Endometrium (tissue), 2 donors: ENCODE data around the gene OOSP4B.
"Not testable (repeated sequence)": the region's sequence is repeated elsewhere in the genome, so short reads cannot be mapped to it uniquely, and the experiment has no call there.

ENCODE experiments used
- FAIRE-seq: peaks from 2 replicates; lab custom pipeline; 2012; peaks lifted over from hg19 to GRCh38; lab: Jason Lieb, UNC
- donor health status: control.
- donor health status: control.

The OOSP4B gene

GRCh38 chr11:60059521-60060240 lies 42.7 kb downstream of the OOSP4B start:
- FAIRE-seq: no peak

- FAIRE-seq: no peak
Observed at GRCh38 chr11:60064111-60064510, 47.1 kb downstream of the OOSP4B start.

- no peak for FAIRE-seq
Observed at GRCh38 chr11:60065801-60066200, 48.8 kb downstream of the OOSP4B start.

GRCh38 chr11:60069450-60069849 lies 52.5 kb downstream of the OOSP4B start:
- FAIRE-seq: no peak

GRCh38 chr11:60071644-60072043 lies 54.7 kb downstream of the OOSP4B start:
- not testable (repeated sequence) for FAIRE-seq

- no peak for FAIRE-seq
Observed at GRCh38 chr11:60077216-60077817, 60.3 kb downstream of the OOSP4B start.

- FAIRE-seq: no peak
Observed at GRCh38 chr11:60077981-60078380, 61.0 kb downstream of the OOSP4B start.

GRCh38 chr11:60078745-60079144 lies 61.8 kb downstream of the OOSP4B start:
- no peak for FAIRE-seq

GRCh38 chr11:60080535-60080934 lies 63.6 kb downstream of the OOSP4B start:
- FAIRE-seq: no peak
